Right lobe of liver (tissue), 6 donors: Measurements from ENCODE around the gene ITPK1. TPM values are rescaled to one million over a fixed set of nuclear protein-coding genes. Genes with fewer than 3 reads are reported as not detected.

Experiments
- ATAC-seq, 4 donors: fragments of 200-7000 bp; cut with Tn5 transposase; one replicate each; pipeline ENCODE4 v1.9.1; 2020; ENCODE audit warnings: mild to moderate bottlenecking in 4 of 4, moderate library complexity in 4 of 4
- DNase-seq, 3 donors: peaks; one replicate each; pipeline ENCODE4 v3.0.0-alpha.2; 2020
- H3K27ac ChIP-seq, 3 donors: fragments of 200-600 bp; one replicate each; pipeline ENCODE4 v1.8.0; 2022
- H3K27me3 ChIP-seq, 2 donors: fragments of 200-600 bp; one replicate each; pipeline ENCODE4 v1.8.0; 2022
- H3K36me3 ChIP-seq, 4 donors: fragments of 200-600 bp; sonication (generic) in 1 of 4; one replicate each; pipeline versions ENCODE4 v1.5.1 to v1.8.0; 2017 to 2022; ENCODE audit warnings: control low read depth in 1 of 4
- H3K4me1 ChIP-seq, 4 donors: fragments of 200-600 bp; sonication (generic) in 1 of 4; one replicate each; pipeline versions ENCODE4 v1.5.1 to v1.8.0; 2017 to 2022; ENCODE audit warnings: control low read depth in 1 of 4
- H3K4me3 ChIP-seq, 3 donors: fragments of 200-600 bp; one replicate each; pipeline ENCODE4 v1.8.0; 2022
- H3K9me3 ChIP-seq, 4 donors: fragments of 200-600 bp; sonication (generic) in 1 of 4; one replicate each; pipeline versions ENCODE4 v1.5.1 to v1.8.0; 2017 to 2022; ENCODE audit warnings: control low read depth in 1 of 4
- CTCF ChIP-seq, 4 donors: fragments of 200-600 bp in 3 of 4; fragments of 450-650 bp in 1 of 4; IDR thresholded peaks; one replicate each; pipeline versions ENCODE4 v1.5.1 to v1.8.0; 2016 to 2022; ENCODE audit warnings: antibody characterized with exemption in 4 of 4, mild to moderate bottlenecking in 2 of 4
- POLR2A ChIP-seq: fragments of 450-650 bp; IDR thresholded peaks from one replicate; pipeline ENCODE4 v1.6.1; 2017; ENCODE audit warnings: antibody characterized with exemption, mild to moderate bottlenecking
- WGBS: methylation state at CpG from one replicate; pipeline ENCODE4 v1.1.6; 2018; ENCODE audit warnings: low coverage, low lambda C conversion rate; ENCODE audit not compliant: insufficient coverage; ENCODE audit errors: missing lambda C conversion rate; 5-methylcytosine and 5-hydroxymethylcytosine counted together
- intact Hi-C, 2 donors: fragments of 100-400 bp; cut with DNase I; formaldehyde crosslinking; loops; one replicate each; pipeline versions ENCODE4 v1.11.2 to v1.14.1; 2022
- total RNA-seq, 6 experiments: library from RNA; depleted of rRNA in 2 of 6; stranded (reverse); fragments of >200 nt in 2 of 6; fragmentation: NEBNext Ultra II Directional in 3 of 6; extraction: Animal tissue kit (Norgen Biotek cat#: 25700) in 3 of 6; gene quantifications; one replicate each; pipeline versions ENCODE4 v1.1.0 to v1.2.4, GENCODE V29; 2016 to 2023
- donor health status: DM: no; HTN: yes; CAD: no.
- donor health status: DM: no; HTN: no; CAD: no.
- donor health status: DM: no; HTN: no; CAD: no.
- donor health status: DM: no; HTN: yes; CAD: no.
- donor health status: DM: no; HTN: yes; CAD: no.

The ITPK1 gene
- total RNA-seq, 6 experiments from 2014 or later = 28.4 to 61.0 (median 40.0) TPM

DNA sequence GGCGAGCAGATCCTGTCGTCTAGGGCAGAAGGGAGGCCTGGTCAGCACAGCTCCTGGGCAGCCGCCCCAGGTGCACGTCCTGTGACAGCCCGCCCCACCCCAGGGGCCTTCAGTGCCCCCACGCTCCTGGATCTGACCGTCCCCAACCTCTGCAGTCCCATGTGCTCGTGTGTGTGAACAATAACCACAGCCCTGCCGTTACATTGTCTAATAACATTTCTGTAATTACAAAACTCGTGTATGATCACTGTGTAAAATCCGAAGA lies 153.0 kb downstream of the ITPK1 start:
- intact Hi-C loops = no loop called here
- Histone ChIP-seq H3K36me3 (peaks cover 0 to 12% (median 0%) of the 10 kb centered on the region in 4 donors), H3K27ac (no peak overlapping the region), H3K4me1 (peaks cover 0 to 27% (median 15%) of the 10 kb centered on the region in 4 donors), H3K27me3 (no peaks in the 10 kb centered on the region), H3K4me3 (no peak overlapping the region), H3K9me3 (no peaks in the 10 kb centered on the region)
- no peak for DNase-seq
- TF ChIP-seq POLR2A (no peak), CTCF (IDR thresholded peaks at IDR 0.05) (no peak)
- no peak for ATAC-seq
- 78% methylated on average over 9 of the region's 11 CpGs for WGBS

GRCh38 chr14:92962031-92962830 lies 153.5 kb downstream of the ITPK1 start:
- TF ChIP-seq CTCF (IDR thresholded peaks at IDR 0.05) = no peak
- TF ChIP-seq POLR2A = no peak
- Histone ChIP-seq H3K27me3 (no peaks in the 10 kb centered on the region), H3K27ac (no peak overlapping the region), H3K4me3 (no peak overlapping the region), H3K9me3 (no peaks in the 10 kb centered on the region), H3K36me3 (peaks cover 0 to 17% (median under 1%) of the 10 kb centered on the region in 4 donors), H3K4me1 (peaks cover 0 to 27% (median 15%) of the 10 kb centered on the region in 4 donors)
- 86% methylated on average over 7 of the region's 20 CpGs for WGBS
- DNase-seq = peak in 1 of 3 donors; percentile 31
- intact Hi-C loops = no loop called here
- no peak for ATAC-seq

- intact Hi-C loops = no loop called here
- Histone ChIP-seq H3K27me3 (no peaks in the 10 kb centered on the region), H3K27ac (no peak overlapping the region), H3K4me3 (no peak overlapping the region), H3K36me3 (peaks cover 0 to 23% (median 5%) of the 10 kb centered on the region in 4 donors), H3K9me3 (no peaks in the 10 kb centered on the region), H3K4me1 (peaks cover 0 to 27% (median 15%) of the 10 kb centered on the region in 4 donors)
- TF ChIP-seq CTCF (IDR thresholded peaks at IDR 0.05) (no peak), POLR2A (no peak)
- ATAC-seq (no peak), DNase-seq (peak in 1 of 3 donors; percentile 35)
- 100% methylated on average over 3 of the region's 7 CpGs for WGBS
Observed at GRCh38 chr14:92961567-92961855, 154.2 kb downstream of the ITPK1 start.

GRCh38 chr14:92960706-92961566 lies 154.8 kb downstream of the ITPK1 start:
- Histone ChIP-seq H3K9me3 (no peaks in the 10 kb centered on the region), H3K4me3 (no peak overlapping the region), H3K27me3 (no peaks in the 10 kb centered on the region), H3K27ac (no peak overlapping the region), H3K4me1 (peaks cover 0 to 27% (median 15%) of the 10 kb centered on the region in 4 donors), H3K36me3 (peaks cover 0 to 28% (median 5%) of the 10 kb centered on the region in 4 donors)
- ATAC-seq (no peak), DNase-seq (peak in 1 of 3 donors; percentile 48)
- TF ChIP-seq CTCF (IDR thresholded peaks at IDR 0.05) (no peak), POLR2A (no peak)
- WGBS = 90% methylated on average over 7 of the region's 18 CpGs
- intact Hi-C loops = no loop called here
